Mesendoderm (in vitro differentiated cells): ENCODE results near the gene PGM5.

Source experiments
- DNase-seq: peaks from one replicate; pipeline ENCODE4 v3.0.0; 2013
- H2AK5ac ChIP-seq: 2 replicates; pipeline ENCODE4 v1.6.1; 2013; ENCODE audit warnings: low read length, inconsistent platforms
- H2BK120ac ChIP-seq: 2 replicates; pipeline ENCODE4 v1.6.1; 2013; ENCODE audit warnings: low read depth, mild to moderate bottlenecking, low read length, moderate library complexity, mixed read lengths
- H2BK15ac ChIP-seq: replicated peaks from 2 replicates; pipeline ENCODE4 v1.6.1; 2013; ENCODE audit warnings: low read depth, mild to moderate bottlenecking, moderate library complexity
- H2BK5ac ChIP-seq: 2 replicates; pipeline ENCODE4 v1.6.1; 2013; ENCODE audit warnings: low read length, inconsistent platforms
- H3K18ac ChIP-seq: 2 replicates; pipeline ENCODE4 v1.6.1; 2013; ENCODE audit warnings: mild to moderate bottlenecking, low read length, mixed read lengths
- H3K23ac ChIP-seq: one replicate; pipeline ENCODE4 v1.6.1; 2013; ENCODE audit warnings: low read length
- H3K27ac ChIP-seq: 2 replicates; pipeline ENCODE4 v1.5.1; 2013; ENCODE audit warnings: low read depth, mild to moderate bottlenecking, inconsistent platforms, low read length, moderate library complexity
- H3K27me3 ChIP-seq: 2 replicates; pipeline ENCODE4 v1.6.1; 2013; ENCODE audit warnings: low read length, control low read depth, mild to moderate bottlenecking, inconsistent platforms; ENCODE audit not compliant: insufficient read depth, poor library complexity
- H3K36me3 ChIP-seq: 2 replicates; pipeline ENCODE4 v1.6.1; 2013; ENCODE audit warnings: low read length, inconsistent platforms; ENCODE audit not compliant: control insufficient read depth, insufficient read depth
- H3K4ac ChIP-seq: one replicate; pipeline ENCODE4 v1.6.1; 2013; ENCODE audit warnings: low read depth, mild to moderate bottlenecking, low read length, moderate library complexity
- H3K4me1 ChIP-seq: 2 replicates; pipeline ENCODE4 v1.6.1; 2013; ENCODE audit warnings: low read depth, low read length, inconsistent platforms; ENCODE audit not compliant: control insufficient read depth
- H3K4me2 ChIP-seq: 2 replicates; pipeline ENCODE4 v1.6.1; 2013; ENCODE audit warnings: low read length
- H3K4me3 ChIP-seq: 2 replicates; pipeline ENCODE4 v1.5.1; 2013; ENCODE audit warnings: mild to moderate bottlenecking, low read length
- H3K56ac ChIP-seq: one replicate; pipeline ENCODE4 v1.6.1; 2013; ENCODE audit warnings: low read length
- H3K79me1 ChIP-seq: 2 replicates; pipeline ENCODE4 v1.6.1; 2013; ENCODE audit warnings: low read length, inconsistent platforms
- H3K79me2 ChIP-seq: 2 replicates; pipeline ENCODE4 v1.6.1; 2013; ENCODE audit warnings: mild to moderate bottlenecking, low read length; ENCODE audit not compliant: control insufficient read depth, insufficient read depth
- H3K9ac ChIP-seq: 2 replicates; pipeline ENCODE4 v1.6.1; 2013; ENCODE audit warnings: low read length, inconsistent platforms
- H4K5ac ChIP-seq: one replicate; pipeline ENCODE4 v1.6.1; 2013; ENCODE audit warnings: low read length
- H4K8ac ChIP-seq: one replicate; pipeline ENCODE4 v1.6.1; 2013; ENCODE audit warnings: low read depth, mild to moderate bottlenecking, control low read depth, low read length, moderate library complexity
- WGBS: extraction: QIAGEN DNeasy Blood & Tissue Kit; methylation state at CpG from one replicate; pipeline ENCODE4 v1.1.7; 2013; ENCODE audit warnings: low lambda C conversion rate, missing lambda C conversion rate; ENCODE audit not compliant: insufficient coverage; ENCODE audit errors: extremely low coverage; 5-methylcytosine and 5-hydroxymethylcytosine counted together

PGM5 gene

GRCh38 chr9:68433531-68434110 lies 77.2 kb downstream of the PGM5 start:
- no peaks in the 10 kb centered on the region for H3K36me3 ChIP-seq
- H2BK5ac ChIP-seq: no peak overlapping the region
- H3K9ac ChIP-seq: no peak overlapping the region
- H3K4me2 ChIP-seq: no peak overlapping the region
- no peak overlapping the region for H4K5ac ChIP-seq
- H3K27ac ChIP-seq: no peak overlapping the region
- H3K23ac ChIP-seq: no peak overlapping the region
- H3K79me1 ChIP-seq: no peaks in the 10 kb centered on the region
- H2BK120ac ChIP-seq: no peak overlapping the region
- no peak overlapping the region for H3K18ac ChIP-seq
- H3K56ac ChIP-seq: no peak overlapping the region
- H4K8ac ChIP-seq: no peak overlapping the region
- H3K4ac ChIP-seq: no peak overlapping the region
- no peaks in the 10 kb centered on the region for H3K4me1 ChIP-seq
- no peak overlapping the region for H2AK5ac ChIP-seq
- DNase-seq: no peak
- WGBS: no CpG with 5 or more reads among the region's 6 CpGs
- H3K27me3 ChIP-seq: no peaks in the 10 kb centered on the region
- H2BK15ac ChIP-seq: no peak overlapping the region
- no peaks in the 10 kb centered on the region for H3K79me2 ChIP-seq
- H3K4me3 ChIP-seq: no peak overlapping the region

DNA sequence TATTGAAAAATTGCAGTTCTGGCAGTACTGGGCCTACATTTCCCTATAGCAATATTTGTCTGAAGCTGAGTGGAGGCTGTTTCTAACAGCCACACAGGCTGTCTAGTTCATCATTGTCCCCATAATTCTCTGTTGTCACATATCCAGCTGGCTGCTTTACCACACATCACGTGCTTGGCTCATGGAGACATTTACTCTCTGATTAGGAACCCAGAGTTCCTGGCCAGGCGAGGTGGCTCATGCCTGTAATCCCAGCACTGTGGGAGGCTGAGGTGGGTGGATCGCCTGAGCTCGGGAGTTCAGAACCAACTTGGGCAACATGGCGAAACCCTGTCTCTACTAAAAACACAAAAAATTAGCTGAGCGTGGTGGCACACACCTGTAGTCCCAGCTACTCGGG lies 81.4 kb downstream of the PGM5 start:
- no peak overlapping the region for H2BK5ac ChIP-seq
- no peak overlapping the region for H3K23ac ChIP-seq
- H3K36me3 ChIP-seq: no peaks in the 10 kb centered on the region
- H2AK5ac ChIP-seq: no peak overlapping the region
- no peak overlapping the region for H4K8ac ChIP-seq
- no peaks in the 10 kb centered on the region for H3K27me3 ChIP-seq
- H3K79me2 ChIP-seq: no peaks in the 10 kb centered on the region
- H3K27ac ChIP-seq: no peak overlapping the region
- no peak overlapping the region for H4K5ac ChIP-seq
- H3K4ac ChIP-seq: no peak overlapping the region
- no peak for DNase-seq
- no peak overlapping the region for H3K56ac ChIP-seq
- H3K18ac ChIP-seq: no peak overlapping the region
- H3K79me1 ChIP-seq: no peaks in the 10 kb centered on the region
- no peak overlapping the region for H3K4me2 ChIP-seq
- no peak overlapping the region for H2BK15ac ChIP-seq
- no peak overlapping the region for H3K4me3 ChIP-seq
- H3K4me1 ChIP-seq: no peaks in the 10 kb centered on the region
- no CpG with 5 or more reads among the region's 7 CpGs for WGBS
- H2BK120ac ChIP-seq: no peak overlapping the region
- no peak overlapping the region for H3K9ac ChIP-seq

DNA sequence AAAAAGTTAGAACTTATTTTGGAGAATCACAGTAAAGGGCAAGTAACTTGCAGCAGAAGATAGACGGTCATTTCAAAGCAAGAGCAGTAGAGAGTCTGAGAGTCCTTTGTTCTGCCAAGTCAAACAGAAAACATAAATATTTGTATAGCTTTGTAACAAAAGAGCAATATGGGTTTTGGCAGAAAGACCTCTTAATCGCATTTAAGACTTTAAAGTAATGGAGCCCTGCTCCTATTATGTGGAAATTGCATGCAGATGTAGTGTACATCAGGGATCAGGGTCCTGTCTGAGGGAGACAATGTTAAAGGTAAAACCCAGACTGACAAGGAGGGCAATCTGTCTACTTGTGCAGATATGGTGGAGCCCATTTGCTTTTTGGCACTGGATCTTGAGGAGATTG lies 87.2 kb downstream of the PGM5 start:
- no peak overlapping the region for H3K27ac ChIP-seq
- no CpG with 5 or more reads among the region's 2 CpGs for WGBS

GRCh38 chr9:68446836-68447235 lies 90.4 kb downstream of the PGM5 start:
- Histone ChIP-seq H3K4me3 (no peak overlapping the region), H2BK15ac (no peak overlapping the region), H2AK5ac (no peak overlapping the region), H4K8ac (no peak overlapping the region), H3K23ac (no peak overlapping the region), H3K27me3 (no peaks in the 10 kb centered on the region), H3K27ac (no peak overlapping the region), H3K9ac (no peak overlapping the region), H3K79me2 (no peaks in the 10 kb centered on the region), H2BK120ac (no peak overlapping the region), H3K4me2 (no peak overlapping the region), H3K36me3 (no peaks in the 10 kb centered on the region), H3K4ac (no peak overlapping the region), H3K79me1 (no peaks in the 10 kb centered on the region), H3K18ac (no peak overlapping the region), H4K5ac (no peak overlapping the region), H2BK5ac (no peak overlapping the region), H3K4me1 (no peaks in the 10 kb centered on the region), H3K56ac (no peak overlapping the region)
- WGBS: no CpG with 5 or more reads among the region's 7 CpGs
- DNase-seq: no peak

More for the DNA sequence above, 87.2 kb downstream of the PGM5 start:
- H4K5ac ChIP-seq: no peak overlapping the region
- no peaks in the 10 kb centered on the region for H3K36me3 ChIP-seq
- no peak overlapping the region for H4K8ac ChIP-seq
- H3K4me1 ChIP-seq: no peaks in the 10 kb centered on the region
- no peaks in the 10 kb centered on the region for H3K79me1 ChIP-seq
- no peak overlapping the region for H3K56ac ChIP-seq
- H3K4me3 ChIP-seq: no peak overlapping the region
- no peak overlapping the region for H2BK15ac ChIP-seq
- no peak overlapping the region for H2BK5ac ChIP-seq
- no peak for DNase-seq
- no peak overlapping the region for H2AK5ac ChIP-seq
- no peak overlapping the region for H3K4ac ChIP-seq
- H3K4me2 ChIP-seq: no peak overlapping the region
- H3K23ac ChIP-seq: no peak overlapping the region
- H3K18ac ChIP-seq: no peak overlapping the region
- H3K27me3 ChIP-seq: no peaks in the 10 kb centered on the region
- no peak overlapping the region for H3K9ac ChIP-seq
- H2BK120ac ChIP-seq: no peak overlapping the region
- no peaks in the 10 kb centered on the region for H3K79me2 ChIP-seq

- Histone ChIP-seq H3K18ac (no peak overlapping the region), H3K79me2 (no peaks in the 10 kb centered on the region), H2AK5ac (no peak overlapping the region), H3K4me2 (no peak overlapping the region), H2BK5ac (no peak overlapping the region), H3K27me3 (no peaks in the 10 kb centered on the region), H3K9ac (no peak overlapping the region), H4K5ac (no peak overlapping the region), H3K4me1 (no peaks in the 10 kb centered on the region), H4K8ac (no peak overlapping the region), H3K56ac (no peak overlapping the region), H3K36me3 (no peaks in the 10 kb centered on the region), H3K23ac (no peak overlapping the region), H3K4me3 (no peak overlapping the region), H2BK120ac (no peak overlapping the region), H3K79me1 (no peaks in the 10 kb centered on the region), H3K4ac (no peak overlapping the region), H2BK15ac (no peak overlapping the region), H3K27ac (no peak overlapping the region)
- DNase-seq: no peak
- no CpG with 5 or more reads among the region's 2 CpGs for WGBS
These were observed 91.2 kb downstream of the PGM5 start for GRCh38 chr9:68447611-68448010.
